GM18508 (cell line): ENCODE data around the gene YIPF2.
"Not testable (repeated sequence)": the region's sequence is repeated elsewhere in the genome, so short reads cannot be mapped to it uniquely, and the experiment has no call there.

ENCODE experiments used
- ATAC-seq: cut with Tn5 transposase; IDR thresholded peaks from one replicate; pipeline ENCODE4 v1.9.1; 2021; ENCODE audit warnings: moderate number of reproducible peaks; ENCODE audit not compliant: insufficient read depth, unreplicated experiment

The YIPF2 gene

DNA sequence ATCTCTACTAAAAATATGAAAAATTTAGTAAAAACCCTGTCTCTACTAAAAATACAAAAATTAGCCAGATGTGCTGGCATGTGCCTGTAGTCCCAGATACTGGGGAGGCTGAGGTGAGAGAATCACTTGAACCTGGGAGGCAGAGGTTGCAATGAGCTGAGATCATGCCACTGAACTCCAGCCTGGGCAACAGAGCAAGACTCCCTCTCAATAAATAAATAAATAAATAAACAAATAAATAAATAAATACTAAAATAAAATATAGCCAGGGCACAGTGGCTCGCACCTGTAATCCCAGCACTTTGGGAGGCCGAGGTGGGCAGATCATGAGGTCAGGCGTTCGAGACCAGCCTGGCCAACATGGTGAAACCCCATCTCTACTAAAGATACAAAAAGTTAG lies 15.0 kb upstream of the YIPF2 start:
- not testable (repeated sequence) for ATAC-seq

DNA sequence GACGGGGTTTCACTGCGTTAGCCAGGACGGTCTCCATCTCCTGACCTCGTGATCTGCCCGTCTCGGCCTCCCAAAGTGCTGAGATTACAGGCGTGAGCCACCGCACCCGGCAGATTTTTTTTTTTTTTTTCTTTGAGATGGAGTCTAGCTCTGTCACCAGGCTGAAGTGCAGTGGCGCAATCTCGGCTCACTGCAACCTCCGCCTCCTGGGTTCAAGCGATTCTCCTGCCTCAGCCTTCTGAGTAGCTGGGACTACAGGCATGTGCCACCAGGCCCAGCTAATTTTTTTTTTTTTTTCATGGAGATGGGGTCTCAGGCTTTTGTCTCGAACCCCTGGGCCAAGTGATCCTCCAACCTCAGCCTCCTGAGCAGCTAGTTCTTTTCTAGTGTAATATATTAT lies 13.2 kb upstream of the YIPF2 start:
- ATAC-seq: not testable (repeated sequence)

DNA sequence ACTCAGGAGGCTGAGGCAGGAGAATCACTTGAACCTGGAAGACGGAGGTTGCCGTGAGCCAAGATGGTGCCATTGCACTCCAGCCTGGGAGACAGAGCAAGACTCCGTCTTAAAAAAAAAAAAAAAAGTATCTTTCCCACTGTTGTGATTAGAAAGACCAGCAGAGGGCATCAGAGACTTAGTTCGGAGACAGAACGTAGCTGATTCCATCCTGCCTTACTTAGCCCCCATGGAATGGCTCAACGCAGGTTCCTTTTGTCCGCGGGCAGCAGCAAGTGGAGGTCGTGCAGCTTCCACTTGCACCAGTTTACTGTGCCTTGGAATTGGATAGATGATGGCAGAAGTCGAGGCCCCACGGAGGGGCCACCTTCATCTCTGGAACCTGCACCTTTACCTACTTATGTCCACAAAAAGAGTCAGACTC lies 8.2 kb upstream of the YIPF2 start:
- no peak for ATAC-seq

DNA sequence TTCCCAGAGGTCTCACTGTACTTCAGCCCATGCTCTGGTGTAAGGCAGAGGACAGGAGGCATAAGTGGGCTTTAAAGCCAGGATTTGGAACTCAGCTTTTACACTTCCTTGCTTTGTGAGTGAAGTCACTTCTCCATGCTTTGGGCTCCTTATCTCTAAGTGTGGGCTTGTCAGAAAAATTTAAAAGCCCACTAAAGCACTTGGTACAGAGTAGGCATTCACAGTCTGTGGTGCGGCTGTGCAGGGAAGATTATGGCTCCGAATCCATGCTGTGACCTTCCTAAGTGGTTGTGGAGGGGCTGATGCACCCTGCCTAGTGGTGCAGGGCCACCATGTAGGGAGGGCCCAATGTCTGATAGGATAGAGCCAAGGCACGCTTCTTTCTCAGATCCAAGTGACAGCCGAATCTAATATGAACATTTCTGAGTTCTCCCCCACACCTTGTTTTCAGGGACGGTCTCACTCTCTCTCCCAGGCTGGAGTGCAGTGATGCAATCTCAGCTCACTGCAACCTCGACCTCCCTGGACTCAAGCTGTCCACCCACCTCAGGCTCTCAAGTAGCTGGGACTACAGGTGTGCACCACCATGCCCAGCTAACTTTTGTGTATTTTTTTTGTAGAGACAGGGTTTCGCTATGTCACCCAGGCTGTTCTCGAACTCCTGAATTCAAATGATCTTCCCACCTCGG lies 7.1 kb upstream of the YIPF2 start:
- ATAC-seq: no peak

DNA sequence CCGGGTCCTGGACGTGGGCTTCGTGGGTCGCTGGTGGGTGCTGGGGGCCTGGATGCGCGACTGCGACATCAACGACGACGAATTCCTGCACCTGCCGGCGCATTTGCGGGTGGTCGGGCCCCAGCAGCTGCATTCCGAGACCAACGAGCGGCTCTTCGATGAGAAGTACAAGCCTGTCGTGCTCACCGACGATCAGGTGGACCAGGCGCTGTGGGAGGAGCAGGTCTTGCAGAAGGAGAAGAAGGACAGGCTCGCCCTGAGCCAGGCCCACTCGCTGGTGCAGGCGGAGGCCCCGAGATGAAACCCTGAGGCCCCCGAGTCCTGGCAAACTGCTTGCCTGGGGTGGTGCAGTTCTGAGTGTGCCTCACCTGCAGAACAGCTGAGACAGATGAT lies 959 bp upstream of the YIPF2 start:
- ATAC-seq: no peak

DNA sequence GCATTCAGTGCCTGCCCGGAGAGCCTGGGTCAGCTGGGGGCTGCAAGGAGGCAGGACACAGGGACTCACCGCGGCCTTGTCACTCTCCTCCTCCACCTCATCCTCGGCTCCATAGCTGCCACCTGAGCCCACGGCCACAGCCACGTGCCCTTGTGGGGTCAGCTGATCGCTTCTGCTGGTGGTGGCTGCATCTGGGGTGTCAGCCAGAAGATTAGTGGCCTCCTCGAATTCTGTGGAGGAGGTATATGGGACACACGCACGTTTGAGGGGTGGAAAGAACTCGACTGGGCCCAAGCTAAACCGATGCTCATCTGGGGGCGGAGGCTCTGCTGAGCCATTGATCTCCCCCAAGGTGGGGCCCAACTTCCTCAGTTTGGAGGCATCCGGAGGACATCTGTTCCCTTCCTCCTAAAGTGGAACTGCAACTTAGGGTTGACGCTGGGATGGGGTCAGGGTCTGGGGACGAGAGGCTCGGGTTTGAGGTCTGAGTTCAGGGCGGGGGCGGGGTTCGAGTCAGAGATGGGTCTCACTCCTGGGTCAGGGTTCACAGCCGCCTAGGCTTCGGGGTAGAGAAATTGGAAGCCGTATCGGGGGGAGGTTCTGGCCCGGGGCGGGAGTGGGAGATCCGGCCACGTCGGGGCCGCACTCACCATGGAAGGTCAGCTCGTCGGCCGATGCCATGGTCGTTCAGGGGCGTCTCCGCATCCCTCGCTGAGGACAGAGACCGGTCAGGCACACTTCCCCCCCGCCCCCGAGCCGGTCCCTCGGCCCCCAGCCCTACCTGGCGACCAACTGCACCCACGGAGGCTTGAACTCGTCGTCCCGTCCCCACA lies 493 bp downstream of the YIPF2 start:
- ATAC-seq: no peak

DNA sequence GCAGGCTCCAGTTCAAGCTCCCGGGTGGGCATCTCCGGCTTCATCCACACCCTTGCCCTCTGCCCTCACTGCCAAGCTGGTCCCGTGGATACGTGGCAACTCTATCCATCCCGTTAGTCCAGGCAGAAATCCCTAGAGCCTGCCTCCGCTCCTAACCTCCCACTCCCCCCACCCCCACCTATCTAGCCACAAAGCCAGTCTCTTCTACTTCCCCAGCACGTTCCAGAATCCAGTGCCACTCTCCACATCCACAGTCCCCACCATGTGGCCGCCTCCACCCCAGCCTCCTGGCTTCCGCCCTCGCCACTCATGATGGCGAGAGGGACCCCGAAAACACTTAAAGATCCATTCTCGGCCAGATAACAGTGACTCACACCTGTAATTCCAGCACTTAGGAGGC lies 3.8 kb downstream of the YIPF2 start:
- no peak for ATAC-seq

DNA sequence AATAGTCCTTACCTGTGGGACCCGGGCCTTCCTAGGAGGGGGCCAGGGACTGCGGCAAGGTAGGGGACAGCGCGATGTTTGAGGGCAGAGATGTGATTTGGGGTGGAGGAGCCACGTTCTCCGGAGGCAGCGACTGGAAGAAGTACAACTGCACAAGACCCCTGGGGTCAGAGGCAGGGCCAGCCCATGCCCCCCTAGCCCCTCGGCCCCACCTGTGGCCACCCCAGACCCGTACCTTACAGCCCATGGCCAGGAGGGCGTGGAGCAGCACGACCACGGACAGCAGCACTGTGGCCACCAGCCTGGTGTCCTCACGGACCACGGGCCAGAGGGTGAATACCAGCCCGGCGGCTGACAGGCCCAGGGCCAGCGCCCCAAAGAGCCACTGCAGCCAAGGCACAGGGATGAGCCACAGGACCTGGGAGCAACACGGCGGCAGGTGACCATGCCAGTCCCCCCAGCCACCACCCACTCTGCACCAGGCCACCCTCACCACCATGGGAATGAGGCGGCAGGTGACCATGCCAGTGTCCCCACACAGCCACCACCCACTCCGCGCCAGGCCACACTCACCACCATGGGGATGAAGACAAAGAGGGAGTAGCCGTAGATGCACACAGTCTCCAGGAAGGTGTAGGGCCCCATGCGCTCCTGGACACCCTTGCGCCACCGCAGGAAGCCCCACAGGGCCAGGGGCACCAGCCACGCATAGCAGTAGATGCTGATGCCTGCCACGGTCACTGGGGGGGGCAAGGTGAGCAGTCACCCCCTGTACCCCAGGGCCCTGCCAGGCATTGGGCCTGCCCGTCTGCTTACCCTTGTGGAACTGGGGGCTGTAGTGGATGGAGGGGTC lies 5.0 kb downstream of the YIPF2 start:
- ATAC-seq: no peak

DNA sequence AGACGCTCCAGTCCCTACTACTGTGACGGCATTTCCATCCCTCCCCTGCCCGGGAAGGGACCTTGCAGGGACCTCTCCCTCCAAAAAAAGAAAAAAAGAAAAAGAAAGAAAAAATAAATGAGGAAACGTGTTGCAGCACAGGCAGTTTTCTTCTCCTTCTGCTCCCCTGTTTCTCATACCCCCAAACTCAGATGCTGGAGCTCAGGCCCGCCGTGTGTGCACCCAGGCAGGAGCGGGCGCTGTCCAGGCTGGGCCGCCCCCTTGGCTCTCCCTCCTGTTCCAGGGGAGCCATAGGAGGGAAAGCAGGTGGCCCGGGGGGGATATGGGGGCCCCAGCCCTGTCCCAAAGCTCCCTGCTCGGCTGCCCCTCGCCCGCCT lies 5.8 kb downstream of the YIPF2 start:
- ATAC-seq: no peak

DNA sequence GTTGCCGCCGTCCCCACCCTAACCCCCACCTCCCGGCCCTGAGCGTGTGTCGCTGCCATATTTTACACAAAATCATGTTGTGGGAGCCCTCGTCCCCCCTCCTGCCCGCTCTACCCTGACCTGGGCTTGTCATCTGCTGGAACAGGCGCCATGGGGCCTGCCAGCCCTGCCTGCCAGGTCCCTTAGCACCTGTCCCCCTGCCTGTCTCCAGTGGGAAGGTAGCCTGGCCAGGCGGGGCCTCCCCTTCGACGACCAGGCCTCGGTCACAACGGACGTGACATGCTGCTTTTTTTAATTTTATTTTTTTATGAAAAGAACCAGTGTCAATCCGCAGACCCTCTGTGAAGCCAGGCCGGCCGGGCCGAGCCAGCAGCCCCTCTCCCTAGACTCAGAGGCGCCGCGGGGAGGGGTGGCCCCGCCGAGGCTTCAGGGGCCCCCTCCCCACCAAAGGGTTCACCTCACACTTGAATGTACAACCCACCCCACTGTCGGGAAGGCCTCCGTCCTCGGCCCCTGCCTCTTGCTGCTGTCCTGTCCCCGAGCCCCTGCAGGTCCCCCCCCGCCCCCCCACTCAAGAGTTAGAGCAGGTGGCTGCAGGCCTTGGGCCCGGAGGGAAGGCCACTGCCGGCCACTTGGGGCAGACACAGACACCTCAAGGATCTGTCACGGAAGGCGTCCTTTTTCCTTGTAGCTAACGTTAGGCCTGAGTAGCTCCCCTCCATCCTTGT lies 6.4 kb downstream of the YIPF2 start:
- ATAC-seq: no peak

DNA sequence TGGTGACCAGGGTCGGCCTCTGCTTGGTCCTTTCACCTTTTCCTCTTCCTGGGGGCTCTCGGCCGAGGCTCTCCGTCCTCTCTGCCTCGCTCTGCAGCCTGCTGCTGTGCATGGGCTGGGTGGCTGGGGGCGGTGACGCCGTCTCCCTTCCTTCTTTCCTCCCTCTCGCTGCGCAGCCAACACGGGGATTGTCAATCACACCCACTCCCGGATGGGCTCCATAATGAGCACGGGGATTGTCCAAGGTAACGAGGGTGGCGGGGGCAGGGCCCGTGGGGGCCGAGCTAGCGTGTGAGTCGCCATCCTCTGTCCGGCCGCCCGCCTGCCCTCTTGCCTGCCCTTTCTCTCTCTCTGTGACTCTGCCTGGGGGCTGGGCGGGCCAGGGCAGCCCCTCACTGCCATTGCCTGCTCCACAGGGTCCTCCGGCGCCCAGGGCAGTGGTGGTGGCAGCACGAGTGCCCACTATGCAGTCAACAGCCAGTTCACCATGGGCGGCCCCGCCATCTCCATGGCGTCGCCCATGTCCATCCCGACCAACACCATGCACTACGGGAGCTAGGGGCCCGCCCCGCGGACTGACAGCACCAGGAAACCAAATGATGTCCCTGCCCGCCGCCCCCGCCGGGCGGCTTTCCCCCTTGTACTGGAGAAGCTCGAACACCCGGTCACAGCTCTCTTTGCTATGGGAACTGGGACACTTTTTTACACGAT lies 7.1 kb downstream of the YIPF2 start:
- ATAC-seq: no peak

DNA sequence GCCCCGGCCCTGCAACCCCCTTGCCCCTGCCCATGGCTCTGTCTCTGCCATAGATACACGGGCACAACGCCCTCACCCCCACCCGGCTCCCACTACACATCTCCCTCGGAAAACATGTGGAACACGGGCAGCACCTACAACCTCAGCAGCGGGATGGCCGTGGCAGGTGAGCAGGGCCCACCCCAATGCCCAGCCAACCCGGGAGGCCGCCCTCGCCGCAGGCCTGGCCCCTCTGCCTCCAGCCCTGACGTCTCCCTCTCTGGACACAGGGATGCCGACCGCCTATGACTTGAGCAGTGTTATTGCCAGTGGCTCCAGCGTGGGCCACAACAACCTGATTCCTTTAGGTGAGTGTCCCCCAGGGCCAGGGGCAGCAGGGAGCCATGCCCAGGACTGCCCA lies 7.7 kb downstream of the YIPF2 start:
- no peak for ATAC-seq

DNA sequence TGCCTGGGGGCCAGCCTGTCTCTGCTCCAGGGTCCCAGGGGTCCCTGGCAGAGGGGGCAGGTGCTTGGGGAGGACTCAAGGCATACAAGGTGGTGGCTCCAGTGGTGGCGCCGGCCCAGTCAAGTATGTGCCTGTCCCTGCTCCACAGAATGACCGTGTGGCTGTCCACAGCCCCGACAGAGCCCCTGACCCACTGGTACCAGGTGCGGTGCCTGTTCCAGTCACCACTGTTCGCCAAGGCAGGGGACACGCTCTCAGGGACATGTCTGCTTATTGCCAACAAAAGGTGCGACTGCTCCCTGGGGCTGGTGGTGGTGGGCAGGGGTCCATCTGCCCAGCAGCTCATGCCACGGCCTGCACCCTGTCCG lies 8.2 kb downstream of the YIPF2 start:
- no peak for ATAC-seq

DNA sequence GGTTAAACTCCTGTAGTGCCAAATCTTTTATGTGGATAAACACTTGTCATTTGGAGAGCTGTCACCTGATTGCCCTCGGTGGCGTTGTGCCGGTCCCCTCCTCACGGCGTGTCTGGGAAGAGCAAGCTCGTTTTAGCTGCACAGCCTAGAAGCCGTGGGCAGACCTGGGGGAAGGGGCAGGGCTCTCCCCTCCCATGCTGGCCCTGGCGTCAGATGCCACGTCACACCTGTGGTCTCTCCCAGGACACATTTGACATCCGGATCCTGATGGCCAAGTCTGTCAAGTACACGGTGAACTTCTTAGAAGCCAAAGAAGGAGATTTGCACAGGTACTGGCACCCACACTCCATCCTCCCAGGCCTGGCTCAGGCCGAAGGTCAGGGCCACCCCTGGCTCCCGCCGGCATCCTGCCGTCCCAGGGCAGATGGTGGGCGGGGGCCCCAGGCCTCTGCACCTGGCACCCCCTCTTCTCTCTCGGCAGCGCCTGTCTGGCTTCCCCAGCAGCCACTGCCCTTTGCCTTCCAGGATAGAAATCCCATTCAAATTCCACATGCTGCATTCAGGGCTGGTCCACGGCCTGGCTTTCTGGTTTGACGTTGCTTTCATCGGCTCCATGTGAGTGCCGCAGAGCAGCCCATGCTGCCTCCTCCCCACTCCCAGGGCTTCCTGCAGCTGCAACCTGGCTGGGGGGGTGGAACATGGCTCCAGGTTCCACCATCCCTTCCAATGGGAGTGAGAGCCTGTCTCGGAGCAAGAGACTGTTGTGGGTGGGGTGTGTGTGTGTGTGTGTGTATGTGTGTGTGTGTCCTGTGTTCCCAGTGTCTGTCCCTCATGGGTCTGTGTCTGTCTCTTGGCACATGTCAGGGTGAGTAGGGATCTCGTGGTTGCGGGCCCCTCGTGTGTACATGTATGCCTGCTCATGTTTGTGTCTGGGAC lies 8.8 kb downstream of the YIPF2 start:
- ATAC-seq: no peak

DNA sequence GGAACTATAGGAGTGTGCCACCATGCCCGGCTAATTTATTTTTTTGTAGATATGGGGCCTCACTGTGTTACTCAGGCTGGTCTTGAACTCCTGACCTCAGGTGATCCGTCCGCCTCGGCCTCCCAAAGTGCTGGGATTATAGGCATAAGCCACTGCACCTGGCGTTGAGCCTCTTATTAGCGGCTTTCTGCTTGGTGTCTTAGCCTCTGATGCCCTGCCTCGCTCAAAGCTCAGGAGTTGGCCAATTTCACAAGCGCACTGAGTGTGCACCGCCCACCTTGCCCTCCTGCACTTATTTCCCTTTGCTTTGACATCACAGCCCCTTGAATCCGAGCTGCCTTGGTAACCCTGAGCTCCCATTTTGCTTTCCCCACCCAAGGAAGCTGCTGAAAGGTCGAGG lies 10.1 kb downstream of the YIPF2 start:
- no peak for ATAC-seq

DNA sequence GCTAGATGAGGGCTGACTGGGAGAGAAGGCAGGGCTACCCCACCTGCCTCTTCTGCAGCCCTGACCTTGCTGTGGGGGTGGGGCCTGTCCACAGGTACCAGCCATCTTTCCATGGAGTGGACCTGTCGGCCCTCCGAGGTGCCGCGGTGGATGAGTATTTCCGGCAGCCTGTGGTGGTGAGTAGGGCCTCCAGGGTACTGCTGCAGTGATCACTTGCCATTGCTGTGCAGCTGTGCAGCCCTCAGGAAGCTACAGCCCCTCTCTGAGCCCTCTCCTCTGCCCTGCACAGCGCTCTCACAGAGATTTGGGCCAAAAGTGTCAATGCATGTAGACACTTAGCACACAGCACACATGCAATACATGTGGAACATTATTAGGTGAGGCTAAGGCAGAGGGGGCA lies 11.8 kb downstream of the YIPF2 start:
- no peak for ATAC-seq

DNA sequence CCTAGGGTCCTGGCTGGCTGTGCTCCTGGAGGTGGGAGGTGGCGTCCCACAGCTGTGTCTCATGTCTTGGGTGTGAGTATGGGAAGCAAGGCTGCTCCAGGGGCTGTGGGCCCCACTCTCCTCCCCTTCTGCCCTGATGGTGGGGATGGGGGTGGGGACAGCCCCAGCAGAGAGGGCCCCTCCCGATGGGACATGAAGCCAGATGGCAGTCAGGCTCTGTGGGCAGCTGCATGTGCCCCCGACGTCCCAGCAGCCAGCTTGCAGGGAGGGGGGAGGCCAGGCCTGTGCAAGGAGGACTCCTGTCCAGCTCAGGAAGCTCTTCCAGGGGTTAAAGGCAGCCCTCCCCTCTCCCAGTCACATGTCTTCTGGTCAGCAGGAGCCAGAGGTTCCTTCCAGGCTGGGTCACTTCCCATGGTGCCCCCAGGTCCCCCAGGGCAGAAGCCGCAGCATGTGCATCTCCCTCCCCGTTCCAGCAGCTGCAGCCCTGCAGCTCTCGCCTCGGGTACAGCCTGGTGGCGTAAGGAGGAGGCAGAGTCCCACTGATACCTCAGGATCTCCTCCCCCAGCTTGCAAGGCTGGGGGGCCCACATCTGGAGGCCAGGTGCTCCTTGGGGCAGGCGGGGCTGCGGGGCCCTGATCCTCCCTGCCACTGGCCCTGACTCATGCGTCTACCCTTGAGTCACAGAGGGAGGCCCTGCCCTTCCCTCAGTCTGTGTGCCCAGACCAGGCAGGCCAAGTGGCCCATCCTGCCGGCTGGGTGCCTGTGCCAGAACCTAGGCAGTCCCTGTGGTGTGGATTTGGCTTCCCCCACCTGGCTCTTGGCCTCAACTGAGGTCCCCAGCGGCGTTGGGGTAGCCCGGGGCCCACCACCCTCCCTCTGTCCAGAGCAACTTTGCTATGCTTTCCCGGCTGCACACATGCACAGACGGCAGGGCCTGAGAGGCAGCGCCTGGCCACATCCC lies 13.0 kb downstream of the YIPF2 start:
- no peak for ATAC-seq
